Uterus (tissue), 2 donors: ENCODE results near the gene SMG7.

Experiments
- POLR2A ChIP-seq, 2 donors: fragments of 450-650 bp; IDR thresholded peaks; one replicate each; pipeline ENCODE4 v1.6.1; 2016; ENCODE audit warnings: antibody characterized with exemption in 2 of 2, mild to moderate bottlenecking in 1 of 2, moderate library complexity in 1 of 2
- TF ChIP-seq, protein P1 (sequence below), 4 experiments: fragments of 200-600 bp in 2 of 4; fragments of 450-650 bp in 2 of 4; sonication (generic) in 2 of 4; IDR thresholded peaks; one replicate each; pipeline ENCODE4 v1.5.1; 2016 to 2019; ENCODE audit warnings: antibody characterized with exemption in 4 of 4, mild to moderate bottlenecking in 2 of 4, moderate library complexity in 1 of 4

DNA sequence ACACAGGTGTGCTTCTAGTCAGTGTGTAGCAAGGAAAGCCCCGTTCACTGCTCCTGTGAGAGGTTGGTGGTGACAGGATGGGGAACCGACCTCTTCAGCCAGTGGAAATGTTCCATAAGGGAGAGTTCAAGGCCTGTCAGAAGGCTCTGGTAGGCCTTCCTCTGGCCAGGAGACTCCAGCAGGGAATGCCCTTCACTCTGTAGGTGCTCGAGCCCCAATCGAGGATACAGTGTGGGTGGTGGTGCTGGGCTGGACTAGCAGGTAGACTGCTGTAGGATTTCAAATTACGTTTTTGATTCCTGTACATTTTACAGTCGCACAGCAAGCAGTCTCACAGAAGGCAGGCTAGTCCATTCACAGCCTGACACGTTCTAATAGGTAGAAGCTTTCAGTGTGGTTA is 80.1 kb downstream of the SMG7 start:
- TF ChIP-seq, protein P1, sequence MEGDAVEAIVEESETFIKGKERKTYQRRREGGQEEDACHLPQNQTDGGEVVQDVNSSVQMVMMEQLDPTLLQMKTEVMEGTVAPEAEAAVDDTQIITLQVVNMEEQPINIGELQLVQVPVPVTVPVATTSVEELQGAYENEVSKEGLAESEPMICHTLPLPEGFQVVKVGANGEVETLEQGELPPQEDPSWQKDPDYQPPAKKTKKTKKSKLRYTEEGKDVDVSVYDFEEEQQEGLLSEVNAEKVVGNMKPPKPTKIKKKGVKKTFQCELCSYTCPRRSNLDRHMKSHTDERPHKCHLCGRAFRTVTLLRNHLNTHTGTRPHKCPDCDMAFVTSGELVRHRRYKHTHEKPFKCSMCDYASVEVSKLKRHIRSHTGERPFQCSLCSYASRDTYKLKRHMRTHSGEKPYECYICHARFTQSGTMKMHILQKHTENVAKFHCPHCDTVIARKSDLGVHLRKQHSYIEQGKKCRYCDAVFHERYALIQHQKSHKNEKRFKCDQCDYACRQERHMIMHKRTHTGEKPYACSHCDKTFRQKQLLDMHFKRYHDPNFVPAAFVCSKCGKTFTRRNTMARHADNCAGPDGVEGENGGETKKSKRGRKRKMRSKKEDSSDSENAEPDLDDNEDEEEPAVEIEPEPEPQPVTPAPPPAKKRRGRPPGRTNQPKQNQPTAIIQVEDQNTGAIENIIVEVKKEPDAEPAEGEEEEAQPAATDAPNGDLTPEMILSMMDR (IDR thresholded peaks at IDR 0.05): no peak
- TF ChIP-seq POLR2A (IDR thresholded peaks at IDR 0.05): no peak
